ENCODE data around the gene NMUR2.

Gene NMUR2

DNA sequence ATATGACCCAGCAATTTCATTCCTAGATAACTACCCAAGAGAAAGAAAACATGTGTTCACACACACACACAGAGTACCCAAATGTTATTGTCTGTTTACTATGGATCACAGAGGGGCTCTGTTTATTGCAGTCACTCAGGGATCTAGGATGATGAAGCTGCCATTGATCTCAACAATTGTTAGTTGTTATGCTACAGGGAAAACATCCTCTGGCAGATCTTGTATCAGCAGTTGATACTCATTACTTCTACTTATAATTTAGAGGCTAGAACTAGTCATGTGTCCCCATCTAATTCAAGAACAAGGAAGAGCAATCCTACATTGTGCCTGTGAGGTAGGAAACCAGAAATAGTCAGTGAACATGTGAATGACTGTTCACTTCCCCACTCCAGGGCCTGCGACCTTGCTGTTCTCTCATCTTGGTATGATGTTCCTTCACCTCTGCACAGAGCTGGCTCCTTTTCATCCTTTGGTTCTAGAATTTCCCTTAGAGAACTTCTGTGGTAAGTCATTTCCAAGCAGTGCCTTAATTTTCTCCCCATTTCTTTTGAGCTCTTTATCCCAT lies 30.3 kb downstream of the NMUR2 start:
- no peak for TF ChIP-seq ZFX (IDR thresholded peaks at IDR 0.05; ENCODE audit: borderline replicate concordance)
- TF ChIP-seq, protein P1, sequence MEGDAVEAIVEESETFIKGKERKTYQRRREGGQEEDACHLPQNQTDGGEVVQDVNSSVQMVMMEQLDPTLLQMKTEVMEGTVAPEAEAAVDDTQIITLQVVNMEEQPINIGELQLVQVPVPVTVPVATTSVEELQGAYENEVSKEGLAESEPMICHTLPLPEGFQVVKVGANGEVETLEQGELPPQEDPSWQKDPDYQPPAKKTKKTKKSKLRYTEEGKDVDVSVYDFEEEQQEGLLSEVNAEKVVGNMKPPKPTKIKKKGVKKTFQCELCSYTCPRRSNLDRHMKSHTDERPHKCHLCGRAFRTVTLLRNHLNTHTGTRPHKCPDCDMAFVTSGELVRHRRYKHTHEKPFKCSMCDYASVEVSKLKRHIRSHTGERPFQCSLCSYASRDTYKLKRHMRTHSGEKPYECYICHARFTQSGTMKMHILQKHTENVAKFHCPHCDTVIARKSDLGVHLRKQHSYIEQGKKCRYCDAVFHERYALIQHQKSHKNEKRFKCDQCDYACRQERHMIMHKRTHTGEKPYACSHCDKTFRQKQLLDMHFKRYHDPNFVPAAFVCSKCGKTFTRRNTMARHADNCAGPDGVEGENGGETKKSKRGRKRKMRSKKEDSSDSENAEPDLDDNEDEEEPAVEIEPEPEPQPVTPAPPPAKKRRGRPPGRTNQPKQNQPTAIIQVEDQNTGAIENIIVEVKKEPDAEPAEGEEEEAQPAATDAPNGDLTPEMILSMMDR (IDR thresholded peaks at IDR 0.05), result no peak
- H3K27ac ChIP-seq, result no peak overlapping the region

DNA sequence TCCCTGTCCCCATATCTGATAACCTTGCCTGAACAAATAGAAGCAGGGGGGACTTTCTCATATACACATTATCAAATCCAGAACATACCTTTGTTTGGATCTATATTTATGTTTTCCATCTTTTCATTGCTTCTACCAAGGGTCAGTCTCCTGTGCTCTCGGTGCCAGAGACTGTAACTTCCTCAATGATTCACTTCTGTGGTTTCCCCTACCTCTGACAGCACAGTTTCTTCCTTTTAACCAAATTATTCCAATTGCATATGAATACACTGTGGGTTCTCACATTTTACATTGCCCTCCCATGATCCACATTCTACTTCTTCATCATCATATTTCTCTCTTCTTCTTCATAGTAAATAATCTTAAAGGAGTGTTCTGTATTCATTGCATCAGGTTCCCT lies 32.2 kb downstream of the NMUR2 start:
- no peak overlapping the region for H3K27ac ChIP-seq
- TF ChIP-seq, protein P1 (IDR thresholded peaks at IDR 0.05), result no peak
- TF ChIP-seq ZFX (IDR thresholded peaks at IDR 0.05; ENCODE audit: borderline replicate concordance), result no peak

DNA sequence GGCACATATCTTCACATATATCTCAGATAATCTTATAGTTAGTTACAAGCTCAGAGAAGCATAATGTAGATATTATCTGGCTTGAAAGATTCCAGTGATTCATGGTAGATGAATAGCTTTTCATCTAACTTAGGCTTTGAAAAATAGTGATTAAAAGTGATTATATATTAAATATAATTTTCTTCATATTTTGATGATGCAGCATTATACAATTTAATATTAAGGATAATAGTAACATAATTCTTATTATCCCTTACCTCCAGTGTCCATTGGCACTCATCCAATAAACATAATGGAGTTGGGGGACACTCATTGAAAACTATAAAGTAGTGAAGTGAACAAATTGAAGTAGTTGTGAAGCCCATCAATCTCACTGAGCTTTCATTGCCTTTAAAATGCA lies 35.8 kb downstream of the NMUR2 start:
- TF ChIP-seq, protein P1 (IDR thresholded peaks at IDR 0.05), result no peak
- TF ChIP-seq ZFX (IDR thresholded peaks at IDR 0.05; ENCODE audit: borderline replicate concordance), result no peak

DNA sequence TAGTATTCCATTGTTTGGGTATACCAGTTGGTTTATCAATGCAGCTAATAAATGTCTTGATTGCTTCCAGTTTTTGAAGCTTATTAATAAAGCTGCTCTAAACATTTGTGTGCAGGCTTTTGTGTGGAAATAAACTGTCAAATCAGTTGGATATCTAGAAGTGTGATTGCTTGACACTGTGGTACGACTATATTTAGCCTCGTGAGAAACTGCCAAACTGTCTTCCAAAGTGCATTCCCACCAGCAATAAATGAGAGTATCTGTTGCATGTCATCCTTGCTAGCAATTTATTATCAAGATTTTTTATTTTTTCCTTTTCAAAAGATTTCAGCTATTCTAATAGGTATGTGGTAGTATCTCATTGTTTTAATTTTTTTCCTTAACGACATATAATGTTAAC lies 37.5 kb downstream of the NMUR2 start:
- TF ChIP-seq ZFX (IDR thresholded peaks at IDR 0.05; ENCODE audit: borderline replicate concordance), result no peak
- TF ChIP-seq, protein P1 (IDR thresholded peaks at IDR 0.05), result no peak

More for the DNA sequence above, 35.8 kb downstream of the NMUR2 start:
- no peak overlapping the region for H3K27ac ChIP-seq

DNA sequence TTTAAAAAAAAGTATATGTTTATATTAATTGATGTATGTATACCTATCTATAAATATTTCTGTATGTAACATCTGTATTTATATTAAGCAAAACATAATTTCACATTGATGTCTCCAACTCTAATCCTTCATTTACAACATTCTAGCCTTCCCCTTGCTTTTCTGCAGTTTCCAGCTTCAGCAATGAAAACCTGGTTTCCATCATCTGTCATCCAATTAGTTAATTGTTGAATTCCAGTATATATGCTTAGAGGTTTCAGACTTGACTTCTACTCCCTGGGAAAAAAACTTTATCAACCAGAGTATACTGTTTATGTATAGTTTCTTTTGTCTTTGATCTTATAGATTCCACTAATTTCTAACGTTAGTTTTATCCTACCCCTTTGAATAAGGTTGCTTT lies 38.4 kb downstream of the NMUR2 start:
- TF ChIP-seq, protein P1 (IDR thresholded peaks at IDR 0.05), result no peak
- no peak for TF ChIP-seq ZFX (IDR thresholded peaks at IDR 0.05; ENCODE audit: borderline replicate concordance)
- no peak overlapping the region for H3K27ac ChIP-seq

More for the DNA sequence above, 37.5 kb downstream of the NMUR2 start:
- no peak overlapping the region for H3K27ac ChIP-seq

DNA sequence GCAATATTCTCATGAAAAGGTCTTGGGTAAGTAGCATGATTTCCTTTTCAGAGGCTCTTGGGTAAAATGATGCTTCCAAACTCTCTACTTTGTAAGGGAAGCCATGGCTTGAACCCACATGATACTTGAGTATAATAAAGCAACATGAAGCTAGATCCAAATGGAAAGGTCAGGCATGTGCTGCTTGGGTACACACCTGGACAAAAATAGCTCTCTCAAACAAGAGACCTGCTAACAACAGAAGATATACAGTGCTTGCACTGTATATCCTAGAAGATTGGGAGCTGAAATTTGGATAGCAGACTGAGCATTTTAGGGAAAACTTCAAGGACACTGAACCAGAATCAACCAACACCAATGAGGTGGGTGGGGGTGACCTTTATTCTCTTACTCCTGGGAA lies 40.2 kb downstream of the NMUR2 start:
- H3K27ac ChIP-seq, result no peak overlapping the region
- TF ChIP-seq ZFX (IDR thresholded peaks at IDR 0.05; ENCODE audit: borderline replicate concordance), result no peak
- TF ChIP-seq, protein P1 (IDR thresholded peaks at IDR 0.05), result no peak

DNA sequence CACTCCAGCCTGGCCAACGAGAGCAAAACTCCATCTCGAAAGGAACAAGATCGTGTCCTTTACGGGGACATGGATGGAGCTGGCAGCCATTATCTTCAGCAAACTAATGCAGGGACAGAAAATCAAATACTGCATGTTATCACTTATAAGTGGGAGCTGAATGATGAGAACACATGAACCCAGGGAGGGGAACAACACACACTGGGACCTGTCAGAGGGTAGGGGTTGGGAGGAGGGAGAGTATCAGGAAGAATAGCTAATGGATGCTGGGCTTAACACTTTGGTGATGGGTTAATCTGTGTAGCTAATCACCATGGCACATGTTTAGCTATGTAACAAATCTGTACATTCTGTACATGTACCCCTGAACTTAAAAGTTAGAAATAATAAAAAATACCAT lies 40.9 kb downstream of the NMUR2 start:
- TF ChIP-seq ZFX (IDR thresholded peaks at IDR 0.05; ENCODE audit: borderline replicate concordance), result no peak
- TF ChIP-seq, protein P1 (IDR thresholded peaks at IDR 0.05), result no peak
- no peak overlapping the region for H3K27ac ChIP-seq

Measured in 22Rv1 (cell line).